ENCODE data around the gene FMN2.

FMN2 gene

GRCh38 chr1:240201931-240202330 is 110.2 kb downstream of the FMN2 start:
- no peak for DNase-seq

GRCh38 chr1:240207073-240207709 is 115.5 kb downstream of the FMN2 start:
- DNase-seq: no peak

- no peak for DNase-seq
These were observed 118.3 kb downstream of the FMN2 start for GRCh38 chr1:240210026-240210425.

GRCh38 chr1:240212556-240212955 is 120.9 kb downstream of the FMN2 start:
- no peak for DNase-seq

GRCh38 chr1:240217403-240217802 is 125.7 kb downstream of the FMN2 start:
- DNase-seq: no peak

- DNase-seq: no peak
These were observed 127.4 kb downstream of the FMN2 start for GRCh38 chr1:240219104-240219503.

GRCh38 chr1:240226102-240226501 is 134.4 kb downstream of the FMN2 start:
- no peak for DNase-seq

DNA sequence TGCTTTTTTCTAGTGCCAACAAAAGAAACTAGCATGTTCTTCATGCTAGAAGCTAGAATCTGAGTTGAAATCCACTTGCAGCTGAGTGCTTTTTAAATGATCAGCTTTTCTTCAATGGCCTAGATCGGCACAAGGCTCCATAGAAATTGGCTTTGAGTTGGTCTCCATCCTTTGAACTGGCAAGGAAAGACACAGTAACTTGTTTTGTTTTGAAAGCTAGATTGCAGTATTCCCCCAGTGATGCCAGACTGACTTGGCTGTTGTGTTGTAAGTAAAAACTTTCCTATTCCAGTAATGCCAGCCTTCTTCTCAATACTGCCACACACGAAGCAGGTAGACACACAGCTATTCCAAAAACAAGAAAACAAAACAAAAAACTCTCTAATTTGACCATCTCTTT is 139.1 kb downstream of the FMN2 start:
- no peak for DNase-seq

- DNase-seq: no peak
These were observed 140.8 kb downstream of the FMN2 start for GRCh38 chr1:240232530-240232929.

GRCh38 chr1:240234485-240235210 is 143.0 kb downstream of the FMN2 start:
- DNase-seq: no peak

DNA sequence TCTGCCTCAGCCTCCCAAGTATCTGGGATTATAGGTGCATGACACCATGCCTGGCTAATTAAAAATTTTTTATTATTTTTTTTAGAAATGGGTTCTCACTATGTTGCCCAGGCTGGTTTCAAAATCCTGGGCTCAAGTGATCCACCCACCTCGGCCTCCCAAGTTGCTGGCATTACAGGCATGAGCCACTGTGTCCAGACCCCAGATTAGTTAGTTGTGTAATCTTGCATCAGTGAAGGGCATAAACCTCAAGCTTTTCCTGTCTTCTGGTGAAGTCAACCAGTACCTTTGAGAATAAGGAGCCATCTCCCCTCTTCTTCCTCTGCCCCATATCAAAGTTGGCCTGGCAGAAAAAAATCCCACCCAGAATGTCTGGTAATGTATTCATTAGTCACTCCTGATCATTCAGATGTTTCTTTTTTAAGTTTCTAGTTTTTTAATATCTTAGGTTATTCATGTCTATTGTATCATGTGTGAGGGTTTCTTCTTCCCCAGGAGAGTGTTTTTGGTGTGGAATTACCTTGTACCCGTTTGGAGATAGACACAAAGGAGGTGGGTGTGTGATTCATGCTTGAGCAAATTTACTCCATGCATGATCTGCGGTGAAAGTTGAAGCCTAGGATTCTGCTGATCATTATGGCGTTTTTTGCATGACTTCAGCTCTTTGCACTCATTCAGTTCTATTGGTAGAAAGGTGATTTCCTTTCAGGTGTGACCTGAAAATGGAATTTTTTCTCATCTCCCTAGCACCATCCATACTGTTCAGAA is 144.0 kb downstream of the FMN2 start:
- DNase-seq: no peak

DNA sequence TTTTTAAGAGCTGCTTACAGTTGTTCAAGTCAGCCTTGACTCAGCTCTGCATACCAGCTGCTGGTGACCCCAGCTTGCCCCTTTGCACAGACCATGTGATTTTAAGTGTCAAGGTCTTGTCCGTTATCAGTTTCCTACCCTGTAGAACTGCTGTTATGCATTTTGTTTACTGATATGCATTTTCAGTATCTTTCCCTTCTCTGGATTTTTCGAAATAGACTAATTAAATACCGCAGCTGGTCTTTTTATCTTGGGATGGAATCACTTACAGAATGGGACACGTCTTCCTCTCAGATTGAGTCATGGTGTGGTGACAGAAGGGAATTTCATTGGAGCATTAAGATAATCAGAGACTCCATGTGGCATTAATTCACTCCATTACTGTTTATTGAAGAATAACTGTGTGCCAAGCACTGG is 145.6 kb downstream of the FMN2 start:
- no peak for DNase-seq

DNA sequence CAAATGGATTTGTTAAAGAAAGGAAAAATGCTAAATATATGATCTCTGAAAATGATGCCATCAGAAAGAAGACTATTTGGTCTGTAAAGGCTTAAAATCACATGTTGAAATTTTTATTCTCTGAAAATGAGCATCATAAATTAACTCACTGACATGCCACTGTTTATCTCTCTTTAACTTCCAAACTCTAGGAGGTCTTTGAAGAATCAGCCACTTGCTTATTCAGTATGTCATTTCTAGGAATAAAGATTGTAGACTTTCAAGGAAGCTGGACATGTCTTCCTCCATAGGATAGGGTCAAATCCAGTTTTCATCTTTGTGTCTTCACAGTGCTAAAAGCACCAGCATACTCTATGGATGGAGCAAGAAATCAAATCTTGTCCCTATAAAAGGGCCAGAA is 147.6 kb downstream of the FMN2 start:
- DNase-seq: no peak

GRCh38 chr1:240241278-240241677 is 149.6 kb downstream of the FMN2 start:
- no peak for DNase-seq

DNA sequence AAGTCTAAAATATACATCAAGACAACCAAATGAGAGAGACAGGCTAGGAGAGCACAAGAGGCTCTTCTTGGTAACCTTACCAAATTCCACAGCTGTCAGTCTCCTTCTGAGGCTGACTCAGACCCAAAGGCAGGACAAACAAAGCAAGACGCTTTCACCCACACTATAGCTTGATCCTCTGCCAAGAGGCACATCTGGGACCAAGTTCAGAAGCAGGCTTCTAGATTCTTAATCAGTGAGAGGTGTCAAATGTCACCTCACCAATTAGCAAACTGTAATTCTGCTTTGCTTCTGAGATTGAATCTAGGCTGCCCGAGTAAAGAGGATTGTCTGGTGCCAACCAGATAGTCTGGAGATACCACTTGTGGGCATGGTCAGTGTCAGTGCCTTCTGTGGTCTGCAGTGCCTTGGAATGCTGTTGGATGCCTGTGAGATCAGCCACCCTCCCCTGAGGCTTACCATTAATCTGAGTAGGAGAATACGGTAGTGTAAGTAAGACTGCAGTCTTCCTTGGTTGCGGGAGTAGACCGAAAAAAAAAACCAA is 151.0 kb downstream of the FMN2 start:
- no peak for DNase-seq

GRCh38 chr1:240244968-240245628 is 153.4 kb downstream of the FMN2 start:
- no peak for DNase-seq

DNA sequence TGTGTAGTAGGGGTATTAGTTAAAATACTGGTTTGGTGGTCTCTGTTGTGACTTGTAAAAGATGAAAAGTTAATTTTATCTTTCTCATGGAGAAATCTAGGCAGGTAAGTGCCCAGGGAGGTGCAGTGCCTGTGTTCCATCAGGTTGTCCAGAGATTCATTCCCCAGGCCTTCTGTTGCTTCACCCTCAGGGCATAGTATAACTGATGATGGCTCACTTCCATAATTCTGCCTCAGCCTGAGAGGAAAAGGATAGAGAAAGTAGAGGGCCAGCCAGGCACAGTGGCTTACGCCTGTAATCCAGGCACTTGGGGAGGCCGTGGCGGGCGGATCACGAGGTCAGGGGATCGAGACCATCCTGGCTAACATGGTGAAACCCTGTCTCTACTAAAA is 153.9 kb downstream of the FMN2 start:
- DNase-seq: no peak

DNA sequence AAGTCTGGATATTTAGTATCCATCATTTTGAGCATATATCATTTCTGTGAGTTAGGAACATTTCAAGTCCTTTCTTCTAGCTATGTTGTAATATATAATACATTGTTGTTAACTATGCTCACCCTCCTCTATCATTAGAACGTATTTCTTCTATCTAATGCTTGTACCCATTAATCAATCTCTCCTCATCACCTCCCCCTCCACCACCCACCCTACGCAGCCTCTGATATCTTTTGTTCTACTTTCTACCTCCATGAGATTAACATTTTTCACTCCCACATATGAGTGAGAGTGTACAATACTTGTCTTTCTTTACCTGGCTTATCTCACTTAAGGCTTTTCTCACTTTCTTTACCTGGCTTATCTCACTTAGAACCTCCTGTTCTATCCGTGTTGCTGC is 156.2 kb downstream of the FMN2 start:
- no peak for DNase-seq

DNA sequence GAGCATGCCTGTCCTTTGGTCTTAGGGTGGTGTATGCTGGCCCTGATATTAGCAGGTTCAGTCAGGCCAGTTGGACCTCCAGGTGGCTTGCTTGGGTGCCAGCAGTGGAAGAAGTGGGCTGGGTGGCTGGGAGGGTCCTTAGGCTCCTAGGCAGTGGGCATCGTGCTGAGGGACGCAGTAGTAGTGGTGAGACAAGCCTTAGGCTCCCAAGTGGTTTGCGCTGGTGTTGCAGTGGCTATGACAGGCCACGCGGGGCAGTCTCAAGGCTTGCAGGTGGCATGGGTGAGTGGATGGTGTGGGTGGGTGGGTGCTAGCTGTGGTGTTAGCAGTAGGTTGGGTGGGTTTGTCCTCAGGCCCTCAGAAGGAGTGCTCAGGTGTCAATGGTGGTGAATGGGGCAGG is 162.3 kb downstream of the FMN2 start:
- no peak for DNase-seq

DNA sequence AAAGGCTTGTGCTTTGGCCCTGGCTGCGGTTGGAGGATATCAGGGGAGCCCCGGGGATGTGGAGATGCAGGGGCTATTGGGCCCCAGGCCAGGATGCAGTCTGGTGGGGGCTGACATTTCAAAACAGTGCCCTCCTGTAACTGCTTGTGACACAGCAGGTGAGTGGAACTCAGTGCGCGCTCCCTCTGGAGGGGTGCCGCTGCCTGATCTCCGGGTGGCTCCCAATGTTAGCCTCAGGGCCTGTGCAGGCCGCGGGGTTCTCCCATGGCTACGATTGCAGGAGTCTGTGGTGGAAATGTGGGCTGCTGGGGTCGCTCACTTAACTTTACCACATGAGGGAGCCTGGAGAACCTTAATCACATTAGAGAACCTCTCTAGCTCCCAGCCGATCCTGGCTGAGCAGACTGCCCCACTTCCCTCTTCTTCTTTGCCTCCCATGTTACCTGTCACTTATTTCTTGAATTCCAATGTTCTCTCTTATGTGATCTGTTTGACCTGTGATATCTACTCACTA is 163.2 kb downstream of the FMN2 start:
- no peak for DNase-seq

- no peak for DNase-seq
These were observed 164.2 kb downstream of the FMN2 start for GRCh38 chr1:240255922-240256321.

DNA sequence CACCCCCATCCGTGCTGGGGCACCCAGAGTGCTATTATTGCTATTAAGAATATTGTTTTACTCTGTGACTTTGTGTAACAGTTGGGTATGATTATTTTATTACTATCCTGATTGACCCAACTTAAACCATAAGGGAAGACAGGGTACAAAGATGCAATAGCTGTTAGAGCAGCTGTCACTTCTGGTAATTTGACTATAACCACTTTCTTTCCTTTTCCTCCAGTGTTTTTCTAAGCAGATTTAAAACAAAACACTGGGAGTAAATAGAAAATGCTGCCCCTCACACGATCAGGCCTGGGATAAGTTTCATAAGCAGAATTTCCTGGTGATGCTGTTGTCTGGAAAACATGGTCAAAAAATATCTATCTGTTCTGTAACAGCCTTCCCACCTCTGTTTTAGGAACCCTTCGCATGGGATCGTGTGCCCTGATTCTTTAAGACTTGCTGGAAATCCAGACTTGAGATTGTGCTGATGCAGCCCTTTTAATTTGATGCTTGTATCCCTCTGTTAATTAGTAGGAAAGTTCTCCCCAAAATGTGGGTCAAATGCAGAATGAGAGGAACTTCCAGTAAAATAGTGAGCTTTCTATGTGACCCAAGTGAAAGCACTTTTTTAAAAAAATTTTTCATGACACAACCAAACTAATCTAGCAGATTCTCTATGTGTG is 165.3 kb downstream of the FMN2 start:
- DNase-seq: no peak

Measured in DMS79 (cell line).